Thyroid gland (tissue), 4 donors: Measurements from ENCODE around the gene ACSM3.

ENCODE experiments used
- CTCF ChIP-seq, 6 experiments: fragments of 200-600 bp in 3 of 6; fragments of 450-650 bp in 3 of 6; sonication (generic) in 3 of 6; IDR thresholded peaks; one replicate each; pipeline ENCODE4 v1.5.1; 2016 to 2019; ENCODE audit warnings: antibody characterized with exemption in 6 of 6, mild to moderate bottlenecking in 2 of 6, inconsistent platforms in 1 of 6, moderate library complexity in 1 of 6
- POLR2A ChIP-seq, 2 donors: fragments of 450-650 bp; IDR thresholded peaks; one replicate each; pipeline ENCODE4 v1.6.1; 2017; ENCODE audit warnings: antibody characterized with exemption in 2 of 2, mild to moderate bottlenecking in 2 of 2, moderate library complexity in 1 of 2

- TF ChIP-seq POLR2A (IDR thresholded peaks at IDR 0.05): no peak
- no peak for TF ChIP-seq CTCF (IDR thresholded peaks at IDR 0.05)
Measured at GRCh38 chr16:20811889-20812439, 48.1 kb downstream of the ACSM3 start.
